Endothelial cell of umbilical vein (primary cell): Measurements from ENCODE around the gene PLEKHG1. TPM values are rescaled to one million over a fixed set of nuclear protein-coding genes. Genes with fewer than 3 reads are reported as not detected.

ENCODE experiments used
- BruUV-seq: library from RNA; stranded (reverse); fragments of 400-500 nt; replicated peaks from 2 replicates; lab custom pipeline; 2021; lab: Mats Ljungman, UMichigan
- CTCF ChIA-PET: fragments of 300-600, 350-600 bp; sonication (Branson Sonifier 250); formaldehyde crosslinking; loops from one replicate; lab custom pipeline; 2021; ENCODE audit warnings: antibody characterized with exemption, inconsistent platforms; lab: Charles Lee
- POLR2A ChIA-PET: fragments of 300-600, 350-600 bp; sonication (Branson Sonifier 250); formaldehyde crosslinking; loops from one replicate; lab custom pipeline; 2021; ENCODE audit warnings: antibody characterized with exemption, inconsistent platforms; lab: Charles Lee
- DNase-seq: peaks from one replicate; pipeline ENCODE4 v3.0.0-alpha.2; 2011; ENCODE audit warnings: low read depth, low spot score
- FAIRE-seq: peaks from 2 replicates; lab custom pipeline; 2011; peaks lifted over from hg19 to GRCh38; lab: Jason Lieb, UNC
- H2AFZ ChIP-seq: 2 replicates; pipeline ENCODE4 v1.6.0; 2012; ENCODE audit warnings: low read depth, low read length, control low read depth, inconsistent platforms
- H3K27ac ChIP-seq: 2 replicates; pipeline ENCODE4 v1.5.1; 2011; ENCODE audit warnings: low read depth, mild to moderate bottlenecking, control low read depth, low read length, moderate library complexity; ENCODE audit not compliant: insufficient read depth
- H3K27me3 ChIP-seq, 2 experiments: 2 replicates each; pipeline versions ENCODE4 v1.6.0 to v1.6.1; 2011; ENCODE audit warnings: low read length in 2 of 2, mixed read lengths in 1 of 2; ENCODE audit not compliant: control insufficient read depth in 2 of 2, insufficient read depth in 2 of 2
- H3K36me3 ChIP-seq, 2 experiments: 2 replicates in 1 of 2; 3 replicates in 1 of 2; pipeline ENCODE4 v1.5.1; 2011; ENCODE audit warnings: low read length in 2 of 2, mild to moderate bottlenecking in 1 of 2, moderate library complexity in 1 of 2; ENCODE audit not compliant: control insufficient read depth in 2 of 2, insufficient read depth in 2 of 2; ENCODE audit errors: extremely low read depth in 1 of 2
- H3K4me1 ChIP-seq: 3 replicates; pipeline ENCODE4 v1.5.1; 2011; ENCODE audit warnings: mild to moderate bottlenecking, low read length; ENCODE audit not compliant: control insufficient read depth, insufficient read depth; ENCODE audit errors: extremely low read depth
- H3K4me2 ChIP-seq: 2 replicates; pipeline ENCODE4 v1.6.1; 2011; ENCODE audit warnings: low read length, control low read depth, mixed read lengths; ENCODE audit not compliant: insufficient read depth
- H3K4me3 ChIP-seq, 3 experiments: fragments of 200-600 bp in 1 of 3; sonication (generic), shearing (Covaris generic) in 1 of 3; replicated peaks in 1 of 3; 2 replicates each; pipeline ENCODE4 v1.5.1; 2011 to 2016; ENCODE audit warnings: control low read depth in 3 of 3, low read length in 3 of 3, mild to moderate bottlenecking in 2 of 3, inconsistent platforms in 1 of 3, low read depth in 1 of 3, moderate library complexity in 1 of 3; ENCODE audit not compliant: insufficient read depth in 1 of 3
- H3K79me2 ChIP-seq: 2 replicates; pipeline ENCODE4 v1.6.0; 2012; ENCODE audit warnings: low read length, inconsistent platforms; ENCODE audit not compliant: control insufficient read depth, insufficient read depth
- H3K9ac ChIP-seq: replicated peaks from 2 replicates; pipeline ENCODE3; 2011; ENCODE audit warnings: low read length, control low read depth; ENCODE audit not compliant: insufficient read depth; ENCODE audit errors: extremely low read depth
- H3K9me1 ChIP-seq: replicated peaks from 3 replicates; pipeline ENCODE4 v1.6.0; 2011; ENCODE audit warnings: mild to moderate bottlenecking, low read length; ENCODE audit not compliant: control insufficient read depth, insufficient read depth; ENCODE audit errors: extremely low read depth
- H3K9me3 ChIP-seq: replicated peaks from 2 replicates; pipeline ENCODE4 v1.5.1; 2012; ENCODE audit warnings: low read length, inconsistent platforms; ENCODE audit not compliant: control insufficient read depth, insufficient read depth
- H4K20me1 ChIP-seq: replicated peaks from 2 replicates; pipeline ENCODE3; 2011; ENCODE audit warnings: mild to moderate bottlenecking, low read length; ENCODE audit not compliant: control insufficient read depth, insufficient read depth; ENCODE audit errors: extremely low read depth
- EZH2 ChIP-seq: IDR thresholded peaks from 2 replicates; pipeline ENCODE4 v1.6.1; 2012; ENCODE audit warnings: borderline replicate concordance, low read depth, mild to moderate bottlenecking, moderate library complexity, low read length, inconsistent platforms; ENCODE audit not compliant: severe bottlenecking
- FOS ChIP-seq: IDR thresholded peaks from 2 replicates; pipeline ENCODE4 v1.6.1; 2011; ENCODE audit warnings: mild to moderate bottlenecking, low read length, moderate library complexity, borderline replicate concordance; ENCODE audit not compliant: insufficient read depth
- GATA2 ChIP-seq: IDR thresholded peaks from 2 replicates; pipeline ENCODE4 v1.7.0; 2011; ENCODE audit warnings: low read depth, mild to moderate bottlenecking, moderate library complexity, mixed read lengths, low read length; ENCODE audit not compliant: insufficient read length, insufficient read depth
- POLR2A ChIP-seq: IDR thresholded peaks from 2 replicates; pipeline ENCODE4 v1.6.1; 2012; ENCODE audit warnings: low read depth, mild to moderate bottlenecking, control low read depth, low read length
- POLR2AphosphoS5 ChIP-seq: IDR thresholded peaks from 2 replicates; pipeline ENCODE4 v1.6.1; 2012; ENCODE audit warnings: low read depth, mild to moderate bottlenecking, control low read depth, low read length, moderate library complexity; ENCODE audit not compliant: insufficient read depth
- dilution Hi-C: fragments of 300-500 bp; cut with MboI; formaldehyde crosslinking; loops from one replicate; pipeline ENCODE4 v1.15.0; 2019; ENCODE audit warnings: low sequenced_read_pairs; ENCODE audit not compliant: extremely low pct_ligation_motif_present
- intact Hi-C: fragments of 100-400 bp; cut with micrococcal nuclease; formaldehyde crosslinking; loops from one replicate; pipeline ENCODE4 v1.10.0; 2022
- polyA plus RNA-seq, 4 experiments: library from polyadenylated mRNA; depleted of rRNA in 3 of 4; stranded (reverse) in 3 of 4; unstranded in 1 of 4; fragments of >200 nt; gene quantifications; 2 replicates each; pipeline versions ENCODE4 v1.2.1 to v1.2.3, GENCODE V29; 2011 to 2012; ENCODE audit warnings: missing spikeins in 1 of 4
- total RNA-seq: library from RNA; stranded (reverse); gene quantifications from 2 replicates; pipeline ENCODE4 v1.2.3, GENCODE V29; 2021
- TF ChIP-seq, protein P1 (sequence below), 2 donors: IDR thresholded peaks; 1 replicate in 1 of 2; 2 replicates in 1 of 2; pipeline ENCODE4 v1.5.1; 2011; ENCODE audit warnings: low read length in 2 of 2, mild to moderate bottlenecking in 2 of 2, moderate library complexity in 2 of 2, control low read depth in 1 of 2, inconsistent platforms in 1 of 2, low read depth in 1 of 2; ENCODE audit not compliant: insufficient read depth in 1 of 2; ENCODE audit errors: extremely low read depth in 1 of 2
- TF ChIP-seq, protein P2 (sequence below): IDR thresholded peaks from 2 replicates; pipeline ENCODE4 v1.6.1; 2011; ENCODE audit not compliant: insufficient read depth, insufficient read length

PLEKHG1 gene
- total and polyA plus RNA-seq, 2 donors (not counting 3 experiments of a cell fraction or from before 2014, with no cell fraction given), result 8.8 to 62.5 TPM

DNA sequence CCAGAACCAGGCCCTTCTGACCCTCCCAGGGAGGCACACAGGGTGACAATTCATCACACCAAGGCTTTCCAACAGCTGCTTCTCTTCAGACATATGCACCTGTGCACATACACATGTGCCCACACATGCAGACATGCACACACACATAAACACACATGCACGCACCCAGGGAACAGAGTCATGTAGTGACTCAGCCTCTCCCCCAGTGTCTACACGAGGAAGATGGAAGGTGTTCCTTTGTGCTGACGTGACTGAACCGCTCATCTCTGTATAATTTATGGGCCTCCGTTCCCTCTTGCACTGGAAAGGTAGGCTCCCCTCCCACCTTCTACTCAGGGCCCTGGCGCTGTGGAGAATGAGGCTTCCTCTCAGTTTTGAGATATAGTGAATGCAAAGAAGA, 23.8 kb upstream of the PLEKHG1 start:
- POLR2A ChIA-PET, result no interaction called here
- CTCF ChIA-PET, result interaction anchor here (1.5 kb wide), 1 partner anchor 180 kb away, joined by 3 read pairs; no protein-coding TSS in a partner anchor
- no peaks in the 10 kb centered on the region for H4K20me1 ChIP-seq
- peaks cover 0 to 3% of the 10 kb centered on the region in 2 experiments for H3K27me3 ChIP-seq
- H3K4me2 ChIP-seq, result no peak overlapping the region
- FAIRE-seq (no peak), DNase-seq (no peak)
- intact Hi-C loops (no loop called here), dilution Hi-C loops (no loop called here)
- no peaks in the 10 kb centered on the region for H3K79me2 ChIP-seq
- H3K9ac ChIP-seq, result no peak overlapping the region
- no peaks in the 10 kb centered on the region for H3K4me1 ChIP-seq
- BruUV-seq, result no TSS peak
- no peaks in the 10 kb centered on the region for H3K9me1 ChIP-seq
- H2AFZ ChIP-seq, result no peak overlapping the region
- TF ChIP-seq POLR2A (no peak), POLR2AphosphoS5 (no peak), FOS (no peak), EZH2 (no peak), GATA2 (no peak)
- TF ChIP-seq, protein P1, sequence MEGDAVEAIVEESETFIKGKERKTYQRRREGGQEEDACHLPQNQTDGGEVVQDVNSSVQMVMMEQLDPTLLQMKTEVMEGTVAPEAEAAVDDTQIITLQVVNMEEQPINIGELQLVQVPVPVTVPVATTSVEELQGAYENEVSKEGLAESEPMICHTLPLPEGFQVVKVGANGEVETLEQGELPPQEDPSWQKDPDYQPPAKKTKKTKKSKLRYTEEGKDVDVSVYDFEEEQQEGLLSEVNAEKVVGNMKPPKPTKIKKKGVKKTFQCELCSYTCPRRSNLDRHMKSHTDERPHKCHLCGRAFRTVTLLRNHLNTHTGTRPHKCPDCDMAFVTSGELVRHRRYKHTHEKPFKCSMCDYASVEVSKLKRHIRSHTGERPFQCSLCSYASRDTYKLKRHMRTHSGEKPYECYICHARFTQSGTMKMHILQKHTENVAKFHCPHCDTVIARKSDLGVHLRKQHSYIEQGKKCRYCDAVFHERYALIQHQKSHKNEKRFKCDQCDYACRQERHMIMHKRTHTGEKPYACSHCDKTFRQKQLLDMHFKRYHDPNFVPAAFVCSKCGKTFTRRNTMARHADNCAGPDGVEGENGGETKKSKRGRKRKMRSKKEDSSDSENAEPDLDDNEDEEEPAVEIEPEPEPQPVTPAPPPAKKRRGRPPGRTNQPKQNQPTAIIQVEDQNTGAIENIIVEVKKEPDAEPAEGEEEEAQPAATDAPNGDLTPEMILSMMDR (IDR thresholded peaks at IDR 0.05; ENCODE audit: extremely low read depth in 1 of 2, insufficient read depth in 1 of 2, low read depth in 1 of 2, low read length in 2 of 2), result no peak
- TF ChIP-seq, protein P2, sequence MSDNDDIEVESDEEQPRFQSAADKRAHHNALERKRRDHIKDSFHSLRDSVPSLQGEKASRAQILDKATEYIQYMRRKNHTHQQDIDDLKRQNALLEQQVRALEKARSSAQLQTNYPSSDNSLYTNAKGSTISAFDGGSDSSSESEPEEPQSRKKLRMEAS, result no peak
- no peak overlapping the region for H3K27ac ChIP-seq
- no peaks in the 10 kb centered on the region for H3K9me3 ChIP-seq
- H3K36me3 ChIP-seq, result no peaks in the 10 kb centered on the region
- no peak overlapping the region for H3K4me3 ChIP-seq
